Tibial nerve (tissue), 4 donors: ENCODE data around the gene DNAJC5G. TPM values are rescaled to one million over a fixed set of nuclear protein-coding genes. Genes with fewer than 3 reads are reported as not detected.

Source experiments
- DNase-seq, 2 donors: peaks; one replicate each; pipeline ENCODE4 v3.0.0-alpha.2; 2019; ENCODE audit warnings: low spot score in 2 of 2
- H3K27ac ChIP-seq, 4 donors: fragments of 200-600 bp; sonication (generic) in 3 of 4; one replicate each; pipeline ENCODE4 v1.5.1; 2017 to 2019; ENCODE audit warnings: mild to moderate bottlenecking in 1 of 4
- H3K27me3 ChIP-seq, 2 donors: fragments of 200-600 bp; sonication (generic) in 1 of 2; one replicate each; pipeline versions ENCODE4 v1.5.1 to v1.6.0; 2017 to 2019
- H3K36me3 ChIP-seq, 3 donors: fragments of 200-600 bp; sonication (generic); one replicate each; pipeline ENCODE4 v1.5.1; 2018 to 2019
- H3K4me1 ChIP-seq, 4 donors: fragments of 200-600 bp; sonication (generic) in 3 of 4; one replicate each; pipeline ENCODE4 v1.5.1; 2017 to 2019
- H3K4me3 ChIP-seq, 4 donors: fragments of 200-600 bp; sonication (generic) in 3 of 4; one replicate each; pipeline ENCODE4 v1.5.1; 2017 to 2019; ENCODE audit warnings: mild to moderate bottlenecking in 1 of 4, moderate library complexity in 1 of 4
- H3K9me3 ChIP-seq, 4 donors: fragments of 200-600 bp; sonication (generic) in 3 of 4; one replicate each; pipeline ENCODE4 v1.5.1; 2017 to 2019
- CTCF ChIP-seq, 5 experiments: fragments of 200-600 bp in 3 of 5; fragments of 450-650 bp in 2 of 5; sonication (generic) in 3 of 5; IDR thresholded peaks; one replicate each; pipeline ENCODE4 v1.5.1; 2016 to 2019; ENCODE audit warnings: antibody characterized with exemption in 5 of 5, mild to moderate bottlenecking in 3 of 5, moderate library complexity in 2 of 5
- EP300 ChIP-seq, 2 donors: sonication (generic); formaldehyde crosslinking; IDR thresholded peaks; one replicate each; pipeline ENCODE4 v1.6.1; 2017; ENCODE audit warnings: antibody characterized with exemption in 2 of 2, mild to moderate bottlenecking in 1 of 2
- POLR2A ChIP-seq, 2 donors: fragments of 450-650 bp; IDR thresholded peaks; one replicate each; pipeline ENCODE4 v1.6.1; 2017; ENCODE audit warnings: antibody characterized with exemption in 2 of 2, mild to moderate bottlenecking in 2 of 2, moderate library complexity in 2 of 2
- WGBS, 2 donors: methylation state at CpG; one replicate each; pipeline ENCODE4 v1.1.5; 2018; 5-methylcytosine and 5-hydroxymethylcytosine counted together
- total RNA-seq, 4 donors: library from RNA; depleted of rRNA; stranded (reverse); fragments of >200 nt; gene quantifications; one replicate each; pipeline ENCODE4 v1.1.0, GENCODE V29; 2016

DNAJC5G gene
- total RNA-seq, 4 donors from 2014 or later, result 2.5 TPM; not detected in 3

GRCh38 chr2:27281855-27282559, 6.8 kb downstream of the DNAJC5G start, which contains the start of gene TRIM54:
TSS of gene TRIM54 (plus strand) at chr2:27282429. CDS start at chr2:27282732, 303 bp downstream.
- Histone ChIP-seq H3K4me1 (peaks cover 0 to 18% (median 5%) of the 10 kb centered on the region in 4 donors), H3K9me3 (no peaks in the 10 kb centered on the region), H3K4me3 (no peak within 1 kb of the TSS), H3K27ac (no peak within 1 kb of the TSS), H3K36me3 (no peaks in the 10 kb centered on the region), H3K27me3 (peaks cover 0 to 19% of the 10 kb centered on the region in 2 donors)
- DNase-seq, result no peak
- 51 to 53% methylated on average over 4 to 5 of the region's 5 CpGs for WGBS, 2 donors
- TF ChIP-seq CTCF (IDR thresholded peaks at IDR 0.05), result no peak
- TF ChIP-seq EP300 (IDR thresholded peaks at IDR 0.05), result no peak
- no peak for TF ChIP-seq POLR2A (IDR thresholded peaks at IDR 0.05)

- peaks cover 0 to 11% of the 10 kb centered on the region in 2 donors for H3K27me3 ChIP-seq
- H3K36me3 ChIP-seq, result no peaks in the 10 kb centered on the region
- peaks cover 0 to 18% (median 5%) of the 10 kb centered on the region in 4 donors for H3K4me1 ChIP-seq
- H3K4me3 ChIP-seq, result no peak overlapping the region
- no peak overlapping the region for H3K27ac ChIP-seq
- no peak for DNase-seq
- WGBS, 2 donors, result 54 to 57% methylated on average over 5 of the region's 5 CpGs
- no peaks in the 10 kb centered on the region for H3K9me3 ChIP-seq
- no peak for TF ChIP-seq POLR2A (IDR thresholded peaks at IDR 0.05)
- no peak for TF ChIP-seq EP300 (IDR thresholded peaks at IDR 0.05)
Measured at GRCh38 chr2:27282892-27283291, 7.7 kb downstream of the DNAJC5G start.

GRCh38 chr2:27284996-27285395, 9.8 kb downstream of the DNAJC5G start:
- DNase-seq, result no peak
- TF ChIP-seq CTCF (IDR thresholded peaks at IDR 0.05) (no peak), EP300 (IDR thresholded peaks at IDR 0.05) (no peak), POLR2A (IDR thresholded peaks at IDR 0.05) (no peak)
- H3K27me3 ChIP-seq, result peaks cover 0 to 12% of the 10 kb centered on the region in 2 donors
- H3K4me3 ChIP-seq, result no peak overlapping the region
- H3K36me3 ChIP-seq, result no peaks in the 10 kb centered on the region
- WGBS, 2 donors, result 97 to 100% methylated on average over 1 of the region's 1 CpG
- H3K9me3 ChIP-seq, result no peaks in the 10 kb centered on the region
- peaks cover 0 to 14% (median 5%) of the 10 kb centered on the region in 4 donors for H3K4me1 ChIP-seq
- H3K27ac ChIP-seq, result no peak overlapping the region

GRCh38 chr2:27285481-27285880, 10.2 kb downstream of the DNAJC5G start:
- no peaks in the 10 kb centered on the region for H3K36me3 ChIP-seq
- WGBS, 2 donors, result 74 to 76% methylated on average over 6 of the region's 6 CpGs
- H3K4me3 ChIP-seq, result no peak overlapping the region
- H3K4me1 ChIP-seq, result peaks cover 0 to 9% (median 5%) of the 10 kb centered on the region in 4 donors
- H3K27ac ChIP-seq, result no peak overlapping the region
- TF ChIP-seq POLR2A (IDR thresholded peaks at IDR 0.05) (no peak), EP300 (IDR thresholded peaks at IDR 0.05) (no peak), CTCF (IDR thresholded peaks at IDR 0.05) (no peak)
- H3K27me3 ChIP-seq, result peaks cover 0 to 15% of the 10 kb centered on the region in 2 donors
- H3K9me3 ChIP-seq, result no peaks in the 10 kb centered on the region
- DNase-seq, result no peak

GRCh38 chr2:27288610-27289009, 13.4 kb downstream of the DNAJC5G start:
- no peaks in the 10 kb centered on the region for H3K9me3 ChIP-seq
- H3K36me3 ChIP-seq, result no peaks in the 10 kb centered on the region
- DNase-seq, result no peak
- 48 to 59% methylated on average over 3 of the region's 3 CpGs for WGBS, 2 donors
- H3K4me3 ChIP-seq, result no peak overlapping the region
- H3K27ac ChIP-seq, result no peak overlapping the region
- TF ChIP-seq POLR2A (IDR thresholded peaks at IDR 0.05) (no peak), CTCF (IDR thresholded peaks at IDR 0.05) (no peak)
- H3K4me1 ChIP-seq, result peaks cover 0 to 6% (median 0%) of the 10 kb centered on the region in 4 donors
- peaks cover 0 to 26% of the 10 kb centered on the region in 2 donors for H3K27me3 ChIP-seq
